ENCODE results near the gene OVCA2.

Gene OVCA2

DNA sequence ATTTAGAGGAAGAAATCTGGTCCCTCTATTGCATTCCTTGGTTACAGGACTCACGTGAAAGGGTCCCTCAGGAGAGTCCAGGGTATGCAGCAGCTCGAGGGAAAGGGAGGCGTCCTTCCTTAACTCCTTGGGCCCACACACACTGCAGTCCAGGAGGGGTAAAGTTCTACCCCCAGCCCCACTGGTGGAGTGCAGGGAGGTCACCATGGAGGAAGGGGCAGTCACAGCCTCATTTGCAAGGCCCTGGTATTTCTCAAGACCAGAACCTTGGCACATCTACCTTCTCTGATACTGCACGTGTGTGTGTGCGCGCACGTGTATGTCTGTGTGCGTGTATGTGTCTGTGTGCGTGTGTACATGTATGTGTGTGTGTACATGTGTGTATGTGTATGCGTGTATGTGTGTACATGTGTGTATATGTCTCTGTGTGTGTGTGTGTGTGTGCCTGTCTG, 24.2 kb downstream of the OVCA2 start:
- no peak for DNase-seq (ENCODE audit: low read depth in 2 of 2)

DNA sequence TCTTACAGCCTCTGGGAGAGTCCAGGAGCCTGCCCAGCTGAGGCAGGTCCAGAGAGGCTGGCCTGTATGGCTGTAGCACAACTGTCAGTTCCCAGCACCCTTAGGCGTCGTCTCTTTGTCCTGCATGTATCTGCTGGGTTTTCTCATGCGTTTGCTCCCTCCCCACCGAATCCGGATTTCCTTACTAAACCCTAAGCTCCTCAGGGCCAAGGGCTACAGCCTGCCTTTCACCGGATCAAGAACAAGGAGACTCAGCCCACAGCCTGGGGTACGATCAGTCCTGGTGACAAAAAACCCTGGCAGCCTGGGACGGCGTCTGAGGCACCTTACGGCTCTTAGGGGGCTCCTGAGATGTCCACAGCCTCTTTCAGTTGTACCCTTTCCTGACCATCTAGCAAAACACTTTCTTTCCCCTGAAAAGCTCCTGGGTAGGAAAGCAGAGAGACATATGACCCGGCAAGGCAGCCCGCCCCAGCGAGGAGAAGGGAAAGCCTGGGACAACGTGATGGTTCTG, 25.3 kb downstream of the OVCA2 start:
- no peak for DNase-seq (ENCODE audit: low read depth in 2 of 2)

DNA sequence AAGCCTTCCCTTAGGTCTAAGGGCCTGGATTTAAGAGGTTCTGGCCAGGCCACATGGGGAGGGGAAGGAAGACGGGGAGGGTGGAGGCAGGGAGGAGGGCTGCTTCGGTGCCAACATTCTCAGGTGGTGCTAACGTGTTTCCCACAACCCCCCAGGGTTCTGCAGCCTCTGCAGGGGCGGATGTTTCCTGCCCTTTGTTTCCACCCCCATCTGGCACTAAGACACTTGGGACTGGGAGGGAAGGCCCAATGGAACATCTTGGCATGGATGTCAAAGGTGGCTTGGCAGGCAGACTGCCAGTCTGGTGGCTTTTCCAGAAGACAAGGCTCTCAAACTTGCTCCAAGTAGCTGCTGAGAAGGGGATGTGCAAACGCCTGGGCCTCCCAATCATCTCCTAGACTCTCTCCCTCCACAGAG, 25.8 kb downstream of the OVCA2 start:
- no peak for DNase-seq (ENCODE audit: low read depth in 2 of 2)

DNA sequence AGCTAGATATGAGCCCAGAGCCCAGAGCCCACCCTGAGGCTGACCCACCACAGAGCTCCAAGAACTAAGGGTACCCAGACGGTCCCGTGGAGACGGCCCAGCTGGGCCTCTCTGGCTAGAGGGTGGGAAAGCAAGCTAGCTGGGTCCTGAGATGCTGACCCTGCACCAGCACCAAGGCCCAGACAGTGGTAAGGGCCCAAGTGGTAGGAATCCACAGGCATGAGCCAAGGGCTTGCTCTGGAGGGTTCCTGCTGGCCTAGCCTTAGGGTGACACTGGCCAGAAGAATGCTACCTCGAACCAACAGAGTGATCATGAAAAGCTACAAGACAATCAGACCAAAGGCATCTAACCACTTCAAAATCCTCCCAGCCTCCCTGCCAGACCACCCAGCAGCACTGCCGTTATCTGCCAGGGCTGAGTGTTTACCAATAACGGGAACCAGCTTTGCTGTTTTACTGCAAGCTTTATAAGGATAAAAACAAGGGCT, 26.3 kb downstream of the OVCA2 start:
- no peak for DNase-seq (ENCODE audit: low read depth in 2 of 2)

DNA sequence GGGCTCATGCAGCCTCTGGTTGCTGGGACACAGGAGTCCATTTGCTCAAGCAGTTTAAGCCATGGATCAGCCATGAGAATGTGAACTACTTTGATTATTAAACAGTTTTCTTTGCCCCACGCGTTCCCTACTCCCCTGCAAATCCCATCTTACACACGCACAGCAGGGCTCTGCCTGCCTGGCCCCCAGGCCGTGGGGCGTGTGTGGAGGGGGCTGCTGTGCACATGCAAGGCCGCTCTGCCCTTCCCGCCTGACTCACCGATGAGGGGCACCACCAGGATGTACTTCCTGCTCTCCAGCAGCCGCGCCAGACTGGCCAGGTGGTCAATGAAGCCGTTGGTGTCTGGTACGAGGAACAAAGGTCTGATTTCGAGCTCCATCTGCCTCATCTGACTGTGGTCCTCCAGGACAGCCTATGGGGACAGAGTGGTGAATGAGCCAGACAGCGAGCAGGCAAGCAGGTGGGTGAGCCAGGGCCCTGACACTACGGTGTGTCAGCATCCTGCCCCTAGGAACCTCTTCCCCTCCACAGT, 26.8 kb downstream of the OVCA2 start:
- no peak for DNase-seq (ENCODE audit: low read depth in 2 of 2)

DNA sequence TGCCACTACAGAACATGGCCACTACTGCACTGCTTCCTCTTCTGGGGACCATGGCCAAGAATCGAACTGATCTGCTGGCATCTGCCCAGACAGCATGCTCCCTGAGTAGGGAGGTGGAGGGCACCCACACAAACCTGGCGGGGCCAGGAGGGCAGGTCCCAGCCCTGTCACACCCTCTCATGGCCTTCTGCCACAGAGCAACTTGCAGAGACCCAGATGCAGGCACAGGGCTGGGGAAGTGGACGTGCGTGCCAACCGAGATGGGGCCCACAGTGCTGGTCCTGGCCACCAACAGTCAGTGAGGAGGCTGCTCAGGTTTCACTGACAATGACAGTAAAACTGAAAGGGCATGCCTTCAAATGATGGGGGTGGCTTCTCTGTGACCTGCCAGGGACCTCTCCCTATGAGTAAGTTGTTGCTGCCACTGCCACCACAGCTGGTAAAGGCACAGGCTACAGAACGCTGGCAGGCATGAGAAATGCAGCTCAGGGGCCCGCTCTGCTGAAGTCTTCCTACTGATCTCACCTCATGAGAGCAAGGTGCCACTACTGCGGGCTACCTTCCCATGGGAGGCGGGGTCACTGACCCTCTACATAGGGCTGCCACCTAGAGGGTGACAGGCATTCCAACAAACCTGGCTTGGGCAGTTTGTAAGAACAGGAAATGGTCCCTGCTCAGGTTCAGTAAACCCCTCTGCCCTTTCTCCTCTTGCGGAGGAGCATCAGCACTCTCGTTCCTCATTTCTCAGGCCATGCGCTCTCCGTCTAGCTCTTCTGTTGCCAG, 28.6 kb downstream of the OVCA2 start:
- no peak for DNase-seq (ENCODE audit: low read depth in 2 of 2)

DNA sequence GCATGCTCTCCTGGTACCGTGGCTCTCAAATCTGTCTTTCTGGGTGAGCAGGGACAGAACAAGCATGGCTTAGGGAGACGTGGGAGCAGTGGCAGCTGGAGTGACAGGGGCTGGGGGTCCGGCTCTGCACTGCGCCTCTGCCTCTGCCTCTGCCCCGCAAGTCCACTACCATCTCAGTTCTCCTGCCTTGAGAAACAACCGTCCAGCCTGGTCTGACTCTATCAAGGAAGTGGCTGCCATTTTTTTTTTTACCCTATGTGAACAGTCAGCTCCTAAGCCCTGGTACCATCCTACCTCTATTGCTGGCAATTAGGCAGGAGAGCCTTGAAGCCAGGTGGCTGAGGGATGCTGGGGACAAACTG, 29.2 kb downstream of the OVCA2 start:
- DNase-seq (ENCODE audit: low read depth in 2 of 2) = no peak

DNA sequence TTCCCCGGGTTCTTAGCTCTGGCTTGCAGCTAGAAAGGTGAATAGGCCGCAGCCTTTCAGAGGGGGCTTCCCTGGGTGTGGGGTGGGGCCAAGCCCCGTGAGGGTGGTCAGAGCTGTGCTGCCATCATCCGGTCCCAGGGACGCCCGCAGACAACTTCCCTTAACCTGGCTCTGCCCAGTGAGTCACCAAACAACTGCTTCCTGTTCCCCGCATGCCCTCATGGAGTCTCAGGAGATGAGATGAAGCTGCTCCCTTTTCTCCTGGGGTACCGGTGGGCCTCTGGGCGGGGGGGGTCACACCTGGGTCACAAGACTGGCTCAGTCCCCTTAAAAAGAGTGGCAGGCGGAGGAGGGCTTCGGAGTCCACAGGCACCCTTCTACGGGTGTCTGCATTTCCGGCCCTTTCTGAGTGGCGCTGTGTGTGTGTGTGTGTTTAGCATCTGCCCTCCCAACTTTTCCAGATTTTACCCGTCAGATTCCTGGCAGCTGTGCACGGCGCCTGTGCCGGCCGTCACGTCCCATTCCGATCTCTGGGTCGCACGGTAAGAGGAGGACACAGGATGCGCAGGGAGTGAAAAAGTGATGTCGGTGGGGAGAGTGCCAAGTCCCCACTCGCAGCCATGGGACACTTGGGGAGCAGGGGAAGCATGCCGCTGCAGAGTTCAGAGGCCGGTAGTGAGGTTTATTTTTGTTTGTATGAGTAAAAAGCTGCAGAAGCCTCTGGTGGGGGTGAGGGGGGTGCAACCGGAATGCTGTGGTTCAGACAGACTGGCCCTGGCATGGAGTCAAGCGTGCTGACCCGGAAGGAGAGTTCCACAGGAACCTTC, 29.8 kb downstream of the OVCA2 start:
- DNase-seq (ENCODE audit: low read depth in 2 of 2) = no peak

DNA sequence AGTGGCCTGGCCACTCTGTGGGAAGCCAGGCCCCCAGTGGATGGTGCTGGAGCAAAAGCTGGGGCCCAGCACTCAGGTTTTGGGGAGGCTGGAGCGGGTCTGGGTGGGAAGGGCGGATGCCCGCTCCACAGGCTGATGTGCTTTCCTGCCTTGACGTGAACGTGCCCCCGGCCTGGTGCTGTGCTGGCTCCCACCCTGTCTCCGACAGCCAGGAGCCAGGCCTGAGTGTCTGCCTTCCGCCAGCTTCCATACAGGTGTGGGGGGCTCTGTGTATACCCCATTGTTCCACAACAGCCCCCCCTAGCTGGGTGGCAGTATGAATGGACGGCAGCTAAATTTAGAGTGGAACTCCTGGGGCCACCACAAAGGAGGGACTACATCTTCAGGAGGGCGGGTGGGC, 33.1 kb downstream of the OVCA2 start:
- DNase-seq (ENCODE audit: low read depth in 2 of 2) = no peak

DNA sequence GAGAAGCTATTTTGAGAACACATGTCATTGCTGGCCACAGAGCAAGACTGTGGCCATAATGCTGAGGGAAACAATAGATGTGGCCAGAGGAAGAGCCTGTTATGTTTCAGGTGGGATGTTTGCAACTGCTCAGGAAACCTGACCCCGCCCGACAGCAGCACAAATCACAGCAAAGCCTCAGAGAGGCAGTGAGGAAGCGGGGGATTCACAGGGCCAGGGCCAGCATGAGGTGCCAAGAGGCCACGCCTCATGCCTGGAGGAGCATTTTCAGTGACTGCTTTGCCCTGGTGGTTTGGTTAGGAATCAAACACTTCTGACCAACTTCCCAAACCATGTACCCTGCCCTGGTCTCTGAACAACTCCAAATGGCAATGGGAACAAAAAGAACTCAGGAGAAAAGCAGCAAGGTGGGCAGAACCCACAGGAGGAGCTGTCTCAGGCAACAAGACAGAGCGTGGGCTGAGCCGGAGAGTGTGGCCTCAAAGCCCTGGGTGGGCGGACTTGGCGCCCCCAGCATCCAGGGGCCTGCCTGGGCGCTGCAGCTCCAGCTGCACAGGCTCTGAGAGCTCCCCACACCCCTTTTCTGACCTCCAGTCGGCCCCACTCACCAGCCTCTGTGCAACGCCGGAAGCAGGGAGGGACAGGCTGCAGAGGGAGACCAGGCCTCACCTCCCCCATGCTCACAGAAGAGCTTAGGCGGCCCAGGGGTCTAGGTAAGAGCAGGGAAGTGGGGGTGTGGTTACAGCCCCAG, 33.7 kb downstream of the OVCA2 start:
- DNase-seq (ENCODE audit: low read depth in 2 of 2) = no peak

DNA sequence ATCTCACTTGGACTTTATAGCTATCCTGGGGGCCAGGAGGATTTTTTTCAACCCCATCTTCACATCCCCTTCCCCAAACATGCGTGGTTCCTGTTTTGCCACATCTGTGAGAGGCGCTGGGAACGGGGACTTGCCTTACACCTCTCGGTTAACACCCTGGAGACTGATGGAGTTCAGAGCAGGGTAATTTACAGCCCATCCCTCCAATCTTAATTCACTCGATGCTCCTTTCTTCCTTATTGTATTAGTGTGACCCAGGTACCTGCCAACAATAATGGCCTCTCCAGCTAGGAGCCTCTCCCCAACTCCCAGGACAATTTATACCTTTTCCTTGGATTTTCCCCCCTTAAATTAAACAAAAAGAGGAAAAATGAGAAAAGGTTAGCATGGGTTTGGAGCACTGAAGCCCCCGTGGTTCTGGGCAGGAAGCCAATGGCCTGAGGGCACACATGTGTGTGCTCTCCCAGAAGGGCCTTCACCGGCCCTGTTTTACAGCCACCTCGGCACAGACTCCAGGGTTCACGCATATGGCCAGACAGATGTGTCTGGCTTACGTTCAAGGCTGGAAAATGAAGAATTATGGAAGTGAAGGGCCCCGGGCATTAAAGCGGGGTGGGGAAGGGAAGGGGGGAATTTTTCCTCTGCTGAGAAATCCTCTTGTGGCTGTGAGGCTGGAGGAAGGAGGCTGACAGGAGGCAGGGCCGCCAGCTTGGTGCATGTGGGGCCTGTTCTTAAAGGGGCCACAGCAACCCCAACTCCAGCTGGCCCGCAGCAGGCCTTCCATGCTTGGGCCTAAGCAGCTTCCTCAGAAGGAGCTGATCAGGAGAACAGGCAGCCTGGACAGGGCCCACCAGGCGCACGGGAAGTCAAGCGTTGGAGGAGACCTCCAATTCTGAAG, 34.5 kb downstream of the OVCA2 start:
- DNase-seq (ENCODE audit: low read depth in 2 of 2) = no peak

DNA sequence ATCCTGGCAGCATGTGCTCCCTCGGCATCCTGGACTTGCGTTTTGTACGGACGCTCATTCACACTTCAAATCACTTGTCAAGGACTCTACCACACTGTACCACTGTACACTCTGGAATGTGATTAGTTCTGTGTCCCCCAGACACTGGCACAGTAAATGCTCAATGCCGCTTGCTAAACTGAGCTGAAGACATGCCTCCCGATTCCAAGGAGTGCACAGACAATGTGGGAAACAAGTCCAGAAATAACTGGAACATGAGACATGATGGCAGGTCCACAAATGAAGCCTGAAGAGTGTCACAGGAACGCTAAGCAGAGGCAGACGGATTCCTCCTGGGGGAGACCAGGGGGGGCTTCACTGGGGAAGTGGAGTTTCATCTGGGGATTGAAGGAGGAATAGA, 35.2 kb downstream of the OVCA2 start:
- DNase-seq (ENCODE audit: low read depth in 2 of 2) = no peak

DNA sequence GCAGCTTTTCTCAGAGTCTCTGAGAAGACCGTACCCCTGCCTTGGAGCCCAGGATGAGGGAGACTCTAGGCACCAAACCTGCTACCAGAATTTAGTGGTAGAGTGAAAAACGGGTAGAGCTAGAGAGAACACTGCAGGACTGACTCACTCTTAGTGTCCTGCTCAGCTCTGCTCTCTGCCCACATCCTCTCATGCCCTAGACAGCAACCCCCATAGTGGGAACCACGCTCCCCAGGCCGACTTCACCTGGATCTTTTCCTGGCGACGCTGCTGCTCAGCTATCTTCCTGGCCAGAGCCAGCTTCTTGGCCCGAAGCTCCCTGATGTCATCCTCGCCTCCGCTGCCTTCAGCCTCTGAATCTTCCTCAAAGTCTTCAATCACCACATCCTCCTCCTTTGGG, 39.7 kb downstream of the OVCA2 start:
- DNase-seq (ENCODE audit: low read depth in 2 of 2) = no peak

DNA sequence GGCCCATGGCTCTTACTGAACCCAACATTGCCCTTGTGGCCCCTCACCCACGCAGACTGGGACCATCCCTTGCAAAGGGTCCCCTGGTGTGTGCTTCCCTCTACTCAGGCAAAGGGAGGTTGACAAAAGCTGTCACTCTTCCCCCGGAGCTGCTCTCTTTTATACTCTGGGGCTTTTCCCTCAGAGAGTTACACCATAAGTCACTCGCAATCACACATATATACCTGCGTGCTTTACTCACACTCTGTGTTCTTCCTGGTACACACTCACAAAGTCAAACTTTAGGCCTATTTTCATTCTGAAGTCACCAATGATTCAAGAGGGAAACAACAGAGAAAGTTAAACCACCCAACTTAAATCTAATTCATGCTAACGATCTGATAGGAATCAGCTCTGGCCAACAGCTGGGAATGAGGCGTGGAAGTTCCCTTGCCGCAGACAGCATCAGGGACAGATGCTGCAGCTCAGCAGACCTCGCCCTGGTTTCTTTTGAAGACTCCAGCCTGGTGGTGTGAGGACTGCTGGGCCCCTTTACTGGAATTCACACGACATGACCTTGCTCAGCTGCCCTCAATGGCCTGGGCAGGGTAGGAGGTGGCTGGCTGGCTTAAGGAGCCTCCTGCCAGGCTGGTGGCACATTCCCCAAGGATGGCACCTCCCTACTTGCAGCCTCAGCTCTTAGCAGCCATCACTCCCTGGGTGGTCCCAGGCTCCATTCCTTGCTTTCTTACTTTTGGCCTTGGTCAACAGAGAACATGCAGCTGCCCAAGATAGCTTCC, 40.4 kb downstream of the OVCA2 start:
- no peak for DNase-seq (ENCODE audit: low read depth in 2 of 2)

DNA sequence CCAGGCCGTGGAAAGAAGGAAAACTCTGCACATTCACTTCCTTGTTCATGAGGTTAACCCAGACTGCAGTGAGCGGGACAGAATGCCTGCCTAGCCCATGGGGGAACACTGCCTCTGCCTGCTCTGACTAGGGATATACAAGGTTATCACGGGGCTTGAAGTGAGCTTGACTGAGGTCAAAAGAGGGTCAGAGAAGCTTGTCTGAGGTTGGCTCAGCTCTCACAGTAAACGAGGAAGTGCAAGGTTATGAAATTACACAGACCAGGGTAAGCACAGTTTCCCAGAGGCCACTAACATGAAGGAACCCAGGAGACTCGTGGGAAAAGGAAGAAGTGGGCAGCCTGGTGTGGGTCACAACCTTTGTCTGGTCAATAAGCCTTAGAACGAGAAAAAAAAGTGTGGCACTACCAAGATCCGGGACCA, 41.8 kb downstream of the OVCA2 start:
- no peak for DNase-seq (ENCODE audit: low read depth in 2 of 2)

DNA sequence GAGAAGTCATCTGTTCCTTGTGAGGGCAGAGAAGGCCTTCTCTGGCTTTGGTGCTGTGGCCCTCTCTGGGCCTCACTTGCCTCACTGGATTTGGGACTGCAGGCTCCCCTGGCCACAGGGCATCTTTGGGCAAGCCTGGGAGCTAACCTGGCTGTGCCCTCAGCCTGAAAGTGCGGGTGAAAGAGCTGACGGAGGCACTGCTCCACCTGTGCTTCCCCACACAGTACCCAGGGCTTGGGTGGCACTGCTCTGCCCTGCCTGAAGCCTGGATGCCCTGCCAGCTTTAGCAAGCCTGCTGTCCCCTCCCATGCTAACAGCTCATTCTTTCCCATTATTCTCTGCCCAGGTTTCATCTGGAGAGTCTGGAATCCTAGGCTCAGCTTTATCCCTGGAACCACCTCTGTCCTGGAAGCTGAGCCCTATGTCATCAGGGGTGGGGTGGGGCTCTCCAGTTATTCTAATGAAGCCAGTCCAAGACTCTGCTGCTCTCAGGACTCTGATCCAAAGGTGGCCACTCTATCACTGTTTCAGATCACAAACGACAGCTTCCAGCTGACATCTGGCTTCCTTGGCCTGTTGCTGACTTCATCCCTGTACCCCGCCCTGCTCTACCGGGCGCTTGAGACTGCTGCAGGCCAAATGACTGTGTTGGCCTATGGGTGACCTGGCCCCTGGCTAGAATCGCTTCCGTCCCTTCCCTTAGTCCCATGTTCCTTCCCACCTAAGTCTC, 42.4 kb downstream of the OVCA2 start:
- DNase-seq (ENCODE audit: low read depth in 2 of 2) = no peak

DNA sequence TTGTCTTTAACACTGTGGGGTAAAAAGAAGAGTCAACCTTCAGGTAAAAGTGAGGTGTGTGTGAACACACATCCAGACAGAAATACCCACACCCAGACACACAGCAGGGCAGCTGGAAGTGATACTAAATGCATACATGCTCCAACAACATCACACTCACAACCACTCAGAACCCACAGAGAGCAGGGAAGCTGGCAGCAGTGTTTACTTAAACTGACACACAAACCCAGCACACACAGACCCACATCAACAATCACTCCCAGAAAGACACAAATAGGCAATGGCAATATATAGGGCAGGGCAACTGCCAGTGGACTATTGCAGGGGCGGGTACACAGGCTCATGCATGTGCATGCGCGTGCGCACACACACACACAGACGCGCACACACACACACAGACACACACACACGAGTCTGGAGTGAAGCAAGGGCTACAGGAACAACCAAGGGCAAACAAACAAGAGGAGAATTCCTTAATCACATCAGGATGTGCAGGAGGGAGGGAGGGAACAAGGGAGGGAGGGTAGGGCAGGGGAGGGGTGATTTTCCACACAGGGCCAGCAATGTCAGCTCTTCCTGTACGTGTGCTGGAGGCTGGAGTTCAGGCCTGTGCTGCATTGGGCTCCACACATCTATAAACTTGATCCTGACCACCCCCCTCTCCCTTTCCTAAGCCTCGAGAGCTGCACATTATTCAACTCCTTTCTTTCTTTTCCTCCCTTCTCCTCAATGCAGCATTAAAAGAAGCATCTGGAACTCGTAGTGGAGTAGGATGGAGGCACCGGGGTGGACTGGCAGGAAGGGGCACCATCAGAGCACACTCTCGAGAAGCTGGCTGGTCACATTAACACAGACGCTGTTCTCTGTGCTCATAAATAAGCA, 43.2 kb downstream of the OVCA2 start:
- no peak for DNase-seq (ENCODE audit: low read depth in 2 of 2)

DNA sequence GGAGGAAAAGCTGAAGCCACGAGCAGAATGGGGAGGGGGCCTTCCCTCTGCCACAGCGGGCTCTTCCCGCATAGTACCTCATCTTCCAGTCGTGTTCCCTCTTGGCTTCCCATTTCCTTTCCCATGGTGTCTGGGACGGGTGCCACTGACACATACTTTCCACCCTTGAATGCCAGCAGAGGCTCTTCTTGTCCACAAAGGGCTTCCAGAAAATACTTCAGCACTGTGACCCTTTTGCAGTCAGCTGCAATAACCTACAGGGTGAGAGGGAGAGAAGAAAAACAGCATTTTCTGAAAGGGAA, 43.8 kb downstream of the OVCA2 start:
- no peak for DNase-seq (ENCODE audit: low read depth in 2 of 2)
